Upper lobe of left lung (tissue), 6 donors: ENCODE results near the gene ATG5. TPM values are rescaled to one million over a fixed set of nuclear protein-coding genes. Genes with fewer than 3 reads are reported as not detected.

Source experiments
- ATAC-seq, 2 donors: fragments of 200-7000 bp; cut with Tn5 transposase; one replicate each; pipeline ENCODE4 v1.9.1; 2022; ENCODE audit warnings: mild to moderate bottlenecking in 2 of 2, moderate library complexity in 2 of 2; ENCODE audit not compliant: low FRiP score in 2 of 2
- DNase-seq, 2 donors: peaks; one replicate each; pipeline ENCODE4 v3.0.0-alpha.2; 2019 to 2020
- H3K27ac ChIP-seq, 4 donors: fragments of 200-600 bp; sonication (generic); one replicate each; pipeline ENCODE4 v1.5.1; 2016 to 2019
- H3K27me3 ChIP-seq, 4 donors: fragments of 200-600 bp; sonication (generic); one replicate each; pipeline ENCODE4 v1.5.1; 2017 to 2019
- H3K36me3 ChIP-seq, 4 donors: fragments of 200-600 bp; sonication (generic); one replicate each; pipeline ENCODE4 v1.5.1; 2016 to 2019
- H3K4me1 ChIP-seq, 4 donors: fragments of 200-600 bp; sonication (generic); one replicate each; pipeline ENCODE4 v1.5.1; 2018 to 2019
- H3K4me3 ChIP-seq, 4 donors: fragments of 200-600 bp; sonication (generic); one replicate each; pipeline ENCODE4 v1.5.1; 2017 to 2019; ENCODE audit warnings: mild to moderate bottlenecking in 2 of 4, moderate library complexity in 1 of 4
- H3K9me3 ChIP-seq, 4 donors: fragments of 200-600 bp; sonication (generic); one replicate each; pipeline ENCODE4 v1.5.1; 2018 to 2019
- CTCF ChIP-seq, 6 experiments: fragments of 450-650 bp in 4 of 6; fragments of 200-600 bp in 2 of 6; sonication (generic) in 2 of 6; IDR thresholded peaks; one replicate each; pipeline ENCODE4 v1.5.1; 2016 to 2019; ENCODE audit warnings: antibody characterized with exemption in 6 of 6
- EP300 ChIP-seq, 4 donors: sonication (generic); formaldehyde crosslinking; IDR thresholded peaks; one replicate each; pipeline ENCODE4 v1.5.1; 2017; ENCODE audit warnings: antibody characterized with exemption in 4 of 4, control low read depth in 2 of 4
- POLR2A ChIP-seq, 4 donors: fragments of 450-650 bp; IDR thresholded peaks; one replicate each; pipeline ENCODE4 v1.5.1; 2016 to 2017; ENCODE audit warnings: antibody characterized with exemption in 4 of 4, mild to moderate bottlenecking in 2 of 4
- POLR2AphosphoS5 ChIP-seq, 2 donors: sonication (generic); formaldehyde crosslinking; IDR thresholded peaks; one replicate each; pipeline ENCODE4 v1.5.1; 2017; ENCODE audit warnings: antibody characterized with exemption in 2 of 2
- WGBS, 2 donors: methylation state at CpG; one replicate each; pipeline ENCODE4 v1.1.5; 2017 to 2018; 5-methylcytosine and 5-hydroxymethylcytosine counted together
- total RNA-seq, 6 donors: library from RNA; depleted of rRNA in 4 of 6; stranded (reverse); fragments of >200 nt in 4 of 6; gene quantifications; one replicate each; pipeline versions ENCODE4 v1.1.0 to v1.2.1, GENCODE V29; 2016 to 2021
- donor health status: DM: no; HTN: no; CAD: no; lungs with moderate emphysema.
- donor health status: DM: no; HTN: yes; CAD: no; lungs with severe emphysema.

The ATG5 gene
- total RNA-seq, 6 donors from 2014 or later: 25.8 to 55.1 (median 28.7) TPM

- H3K4me1 ChIP-seq: no peaks in the 10 kb centered on the region
- no peaks in the 10 kb centered on the region for H3K36me3 ChIP-seq
- no peaks in the 10 kb centered on the region for H3K9me3 ChIP-seq
- no peak overlapping the region for H3K27ac ChIP-seq
- no peak for TF ChIP-seq POLR2A (IDR thresholded peaks at IDR 0.05)
- no peak for TF ChIP-seq POLR2AphosphoS5 (IDR thresholded peaks at IDR 0.05)
- no peak for TF ChIP-seq EP300 (IDR thresholded peaks at IDR 0.05)
- no peak for TF ChIP-seq CTCF (IDR thresholded peaks at IDR 0.05)
- H3K27me3 ChIP-seq: no peaks in the 10 kb centered on the region
- H3K4me3 ChIP-seq: no peak overlapping the region
- DNase-seq: no peak
- 86 to 92% methylated on average over 1 of the region's 1 CpG for WGBS, 2 donors
- ATAC-seq: no peak
These were observed 176.0 kb downstream of the ATG5 start for GRCh38 chr6:106149472-106150069.

- 67 to 89% methylated on average over 1 of the region's 2 CpGs for WGBS, 2 donors
- no peaks in the 10 kb centered on the region for H3K36me3 ChIP-seq
- no peak overlapping the region for H3K27ac ChIP-seq
- DNase-seq (no peak), ATAC-seq (no peak)
- TF ChIP-seq POLR2AphosphoS5 (IDR thresholded peaks at IDR 0.05) (no peak), CTCF (IDR thresholded peaks at IDR 0.05) (no peak), POLR2A (IDR thresholded peaks at IDR 0.05) (no peak), EP300 (IDR thresholded peaks at IDR 0.05) (no peak)
- no peak overlapping the region for H3K4me3 ChIP-seq
- H3K27me3 ChIP-seq: no peaks in the 10 kb centered on the region
- no peaks in the 10 kb centered on the region for H3K9me3 ChIP-seq
- H3K4me1 ChIP-seq: no peaks in the 10 kb centered on the region
These were observed 178.1 kb downstream of the ATG5 start for GRCh38 chr6:106147476-106147875.

GRCh38 chr6:106146852-106147351, 178.7 kb downstream of the ATG5 start:
- Histone ChIP-seq H3K4me1 (peaks cover 0 to 2% (median 0%) of the 10 kb centered on the region in 4 donors), H3K4me3 (no peak overlapping the region), H3K27ac (no peak overlapping the region), H3K9me3 (no peaks in the 10 kb centered on the region), H3K27me3 (no peaks in the 10 kb centered on the region), H3K36me3 (no peaks in the 10 kb centered on the region)
- TF ChIP-seq CTCF (IDR thresholded peaks at IDR 0.05) (no peak), EP300 (IDR thresholded peaks at IDR 0.05) (no peak), POLR2A (IDR thresholded peaks at IDR 0.05) (no peak)
- DNase-seq: no peak
- no peak for ATAC-seq
- WGBS, 2 donors: 73 to 78% methylated on average over 2 of the region's 2 CpGs

GRCh38 chr6:106145741-106146227, 179.8 kb downstream of the ATG5 start:
- DNase-seq (no peak), ATAC-seq (no peak)
- Histone ChIP-seq H3K9me3 (no peaks in the 10 kb centered on the region), H3K27ac (no peak overlapping the region), H3K4me3 (no peak overlapping the region), H3K36me3 (no peaks in the 10 kb centered on the region), H3K4me1 (peaks cover 0 to 2% (median 0%) of the 10 kb centered on the region in 4 donors), H3K27me3 (no peaks in the 10 kb centered on the region)
- WGBS, 2 donors: 59 to 66% methylated on average over 7 of the region's 7 CpGs
- TF ChIP-seq POLR2AphosphoS5 (IDR thresholded peaks at IDR 0.05): no peak
- no peak for TF ChIP-seq EP300 (IDR thresholded peaks at IDR 0.05)
- TF ChIP-seq POLR2A (IDR thresholded peaks at IDR 0.05): no peak
- TF ChIP-seq CTCF (IDR thresholded peaks at IDR 0.05): no peak

GRCh38 chr6:106145144-106145543, 180.4 kb downstream of the ATG5 start:
- Histone ChIP-seq H3K4me1 (peaks cover 0 to 2% (median 0%) of the 10 kb centered on the region in 4 donors), H3K4me3 (no peak overlapping the region), H3K27ac (no peak overlapping the region), H3K27me3 (no peaks in the 10 kb centered on the region), H3K9me3 (no peaks in the 10 kb centered on the region), H3K36me3 (no peaks in the 10 kb centered on the region)
- ATAC-seq (no peak), DNase-seq (no peak)
- TF ChIP-seq POLR2A (IDR thresholded peaks at IDR 0.05) (no peak), EP300 (IDR thresholded peaks at IDR 0.05) (no peak), CTCF (IDR thresholded peaks at IDR 0.05) (no peak), POLR2AphosphoS5 (IDR thresholded peaks at IDR 0.05) (no peak)
- WGBS, 2 donors: 80 to 82% methylated on average over 1 to 4 of the region's 4 CpGs
